Stimulated activated CD8-positive, alpha-beta memory T cell treated with anti-CD3 and anti-CD28 coated beads, Interleukin-2, amount 100 ng/mL, for 1 hour (primary cell): ENCODE measurements around the gene IGFBP2.

Experiments
- DNase-seq, 2 donors: peaks; one replicate each; pipeline ENCODE4 v3.0.0-alpha.2; 2020; ENCODE audit warnings: low read depth in 2 of 2

The IGFBP2 gene

DNA sequence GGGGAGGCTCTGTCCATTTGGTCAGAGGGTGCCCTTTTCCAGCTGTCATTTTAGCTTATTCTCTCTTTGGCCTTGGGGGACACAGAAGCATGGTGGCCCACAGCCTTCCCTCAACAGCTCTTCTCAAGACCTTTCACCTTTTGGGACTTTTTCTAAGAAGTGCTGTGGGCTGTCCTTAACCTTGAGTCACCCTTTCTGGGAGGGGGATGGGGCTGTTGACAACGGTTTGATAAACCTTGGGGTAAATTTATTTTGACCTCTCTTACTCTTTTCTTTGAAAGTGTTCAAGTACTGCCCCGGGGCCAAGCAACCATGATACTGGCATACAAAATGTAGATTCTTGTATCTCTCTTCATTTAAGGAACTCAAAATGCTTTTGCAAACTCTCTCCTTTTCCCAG, 48.5 kb downstream of the IGFBP2 start:
- no peak for DNase-seq

DNA sequence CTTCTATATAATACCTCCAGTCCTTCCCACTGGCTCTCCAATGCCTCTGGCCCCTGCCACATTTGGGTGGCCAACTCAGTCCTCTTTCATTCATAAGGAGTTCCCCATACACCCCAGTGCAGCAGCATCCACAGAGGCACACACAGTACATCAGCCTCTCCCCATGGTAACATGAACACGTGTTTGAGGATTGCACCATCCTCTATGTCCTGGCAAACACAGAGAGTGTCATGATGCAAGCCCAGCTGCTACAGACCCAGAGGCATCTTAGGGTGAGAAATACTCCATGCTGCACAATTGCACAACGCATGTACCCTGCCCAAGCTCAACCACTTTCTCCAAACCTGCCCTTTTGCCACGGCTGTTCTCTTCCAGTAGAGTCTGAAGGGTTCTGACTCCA, 50.6 kb downstream of the IGFBP2 start:
- DNase-seq: no peak

DNA sequence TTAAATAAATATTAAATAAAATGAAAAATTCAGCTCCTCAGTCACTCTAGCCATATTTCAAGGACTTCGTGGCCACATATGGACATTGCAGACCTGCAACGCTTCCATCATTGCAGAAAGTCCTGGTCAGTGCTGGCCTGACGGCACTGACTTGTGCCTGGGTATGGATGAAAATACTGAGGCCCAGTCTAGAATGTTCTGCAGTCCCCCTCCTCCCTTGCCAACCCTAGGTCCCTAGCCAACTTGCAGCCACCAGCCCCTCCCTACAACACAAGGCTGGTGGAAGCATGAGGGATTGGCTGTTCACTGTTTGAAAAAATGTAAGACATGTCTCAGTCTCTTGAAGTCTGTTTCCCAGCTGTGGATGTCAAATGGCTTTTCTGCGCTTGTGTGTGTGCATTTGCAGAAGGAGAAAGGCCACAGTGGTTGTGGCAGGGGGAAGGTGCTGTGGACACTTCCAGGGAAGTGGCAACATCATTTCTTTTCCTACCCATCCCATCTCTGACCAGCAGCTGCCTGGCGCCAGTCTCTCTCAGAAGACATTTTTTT, 52.2 kb downstream of the IGFBP2 start:
- DNase-seq: no peak

DNA sequence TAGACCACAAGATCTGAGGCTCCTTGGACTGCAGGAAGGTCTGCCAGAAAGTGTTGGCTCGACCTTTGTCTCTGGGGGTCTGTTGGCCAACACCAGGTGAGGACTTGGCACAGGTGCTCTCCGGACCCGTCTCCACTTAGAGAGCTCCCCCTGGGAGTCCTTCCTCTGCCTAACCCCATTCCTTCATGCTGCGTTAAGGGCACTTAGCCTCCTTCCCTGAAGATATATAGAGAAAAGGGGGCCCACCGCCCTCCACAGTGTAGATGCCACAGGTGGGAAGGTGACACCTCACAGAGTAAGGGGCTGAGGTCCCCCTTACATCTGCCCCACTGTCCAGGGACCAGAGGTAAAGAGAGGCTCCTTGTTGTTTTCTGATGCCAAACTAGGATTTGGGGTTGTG, 53.9 kb downstream of the IGFBP2 start:
- DNase-seq: no peak

DNA sequence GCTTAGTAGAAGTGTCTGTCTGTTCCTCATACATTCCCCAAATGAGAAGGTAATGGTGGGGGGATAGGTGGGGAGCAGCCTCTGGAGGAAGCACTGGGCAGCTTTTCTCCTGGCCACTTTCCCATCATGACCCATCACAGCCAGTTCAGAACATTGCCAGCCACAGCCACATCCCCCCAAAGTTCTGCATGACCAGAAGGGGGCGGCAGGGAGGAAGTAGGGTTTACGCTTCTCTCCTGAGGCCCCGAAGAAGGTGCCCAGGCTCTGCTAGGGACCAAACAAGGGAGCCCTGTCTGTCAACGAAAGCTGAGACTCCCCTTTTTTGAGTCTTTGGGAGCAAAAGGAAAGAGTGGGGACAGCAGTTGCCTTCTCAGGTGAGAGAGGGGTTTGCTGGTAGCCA, 54.4 kb downstream of the IGFBP2 start:
- DNase-seq: no peak

DNA sequence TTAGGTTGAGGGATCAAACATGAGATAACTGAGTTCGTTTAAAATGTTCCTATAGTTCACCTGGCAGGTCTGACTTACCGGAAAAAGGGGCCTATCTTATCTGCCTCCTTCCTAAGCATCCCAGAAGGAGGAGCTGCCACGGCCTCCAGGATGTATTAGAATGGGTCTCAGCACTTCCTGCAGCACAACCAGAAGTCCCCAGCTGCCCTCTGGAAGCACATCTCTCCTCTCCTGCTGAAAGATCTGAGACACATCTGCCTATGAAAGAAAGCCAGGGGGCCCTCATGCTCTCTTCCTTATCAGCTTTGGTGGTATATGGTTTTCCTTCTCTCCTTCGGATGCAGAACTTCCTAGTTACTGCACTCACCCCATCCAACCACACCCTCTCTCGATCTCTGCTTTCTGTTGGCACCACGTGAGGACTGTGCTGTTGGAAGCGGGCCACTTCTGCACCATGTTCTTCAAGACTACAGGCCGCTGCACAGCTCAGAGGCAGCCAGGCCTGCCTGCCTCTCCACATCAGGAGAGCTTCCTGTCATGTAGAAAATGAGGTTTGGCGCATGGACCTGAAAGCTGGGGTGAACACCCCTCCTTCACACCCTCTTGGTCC, 55.6 kb downstream of the IGFBP2 start:
- no peak for DNase-seq

DNA sequence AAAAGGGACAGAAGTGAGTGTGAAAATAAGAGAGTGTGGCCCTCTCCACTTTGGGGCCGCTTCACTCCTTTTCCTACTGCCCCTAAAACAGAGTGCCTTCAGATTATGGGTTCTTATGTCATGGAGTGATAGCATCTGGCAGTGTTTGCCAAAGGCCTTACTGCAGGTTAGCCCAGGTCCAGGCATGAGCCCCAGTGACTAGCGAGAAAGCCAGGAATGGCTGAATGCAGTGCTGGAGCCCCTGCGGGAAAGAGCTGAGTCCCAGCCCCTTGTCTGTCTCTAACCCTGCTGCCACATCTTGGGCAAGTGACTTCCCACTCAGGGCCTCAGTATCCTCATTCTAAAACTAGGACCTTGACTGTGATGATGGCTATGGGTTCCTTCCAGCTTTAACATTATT, 56.2 kb downstream of the IGFBP2 start:
- no peak for DNase-seq

DNA sequence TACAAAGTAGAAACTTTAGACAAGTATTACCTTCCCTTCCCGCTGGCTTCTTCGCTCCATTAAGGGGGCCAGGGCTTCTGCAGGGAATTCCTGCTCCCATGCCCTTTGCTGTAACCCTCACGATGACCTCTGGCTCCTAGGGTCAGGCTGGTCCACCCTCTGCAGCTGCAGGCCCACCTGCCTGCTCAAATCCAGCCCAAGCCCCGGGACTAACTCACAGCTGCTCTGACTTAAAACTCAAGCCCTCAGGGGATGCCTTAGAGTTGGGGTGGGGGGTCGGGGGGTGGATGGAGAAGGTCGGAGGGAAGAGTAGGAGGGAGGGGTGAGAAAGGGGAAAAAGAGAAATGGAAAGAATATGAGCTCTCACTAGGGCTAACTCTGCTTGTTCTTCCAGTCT, 57.2 kb downstream of the IGFBP2 start:
- DNase-seq: no peak

DNA sequence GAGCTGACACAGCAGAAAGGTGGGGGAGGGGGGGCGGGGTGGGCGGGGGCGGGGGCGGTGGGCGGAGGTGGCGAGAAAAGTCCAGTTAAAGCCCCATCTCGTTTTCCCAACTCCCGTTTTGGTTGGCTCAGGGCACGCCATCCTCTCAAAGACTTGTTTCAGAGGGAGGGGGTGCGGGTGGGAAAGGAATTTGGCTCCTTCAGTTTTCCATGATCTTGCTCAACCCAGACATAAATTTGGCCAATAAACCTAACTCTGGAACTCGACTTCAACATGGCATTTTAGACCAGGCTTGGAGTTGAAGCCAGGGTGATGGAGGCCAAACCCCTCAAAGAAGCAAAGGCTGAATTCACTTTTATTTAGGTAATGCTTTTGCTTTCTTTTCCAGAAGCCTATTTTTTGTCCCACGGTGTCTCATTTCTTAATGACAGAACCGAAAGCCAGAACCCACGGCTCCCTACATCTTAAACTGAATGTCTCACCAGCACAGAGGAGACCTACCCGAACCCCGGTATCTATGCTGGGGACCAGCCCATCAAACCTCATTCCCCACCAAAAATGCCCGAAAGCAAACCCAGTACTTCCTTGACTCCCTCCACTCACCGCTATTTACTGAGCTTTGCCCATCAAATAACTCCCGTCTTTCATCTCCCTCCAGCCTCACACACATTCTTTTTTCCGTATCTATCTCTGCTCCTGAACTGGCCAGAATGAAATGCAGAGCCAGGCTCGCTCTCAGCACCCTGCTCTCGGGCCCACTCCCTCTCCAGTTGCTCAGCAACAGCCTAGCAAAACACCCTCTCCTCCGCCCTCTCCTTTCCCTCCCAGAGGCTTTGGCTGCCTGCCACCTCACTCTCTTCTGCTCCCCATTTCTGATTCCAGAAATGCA, 57.9 kb downstream of the IGFBP2 start:
- DNase-seq: no peak

DNA sequence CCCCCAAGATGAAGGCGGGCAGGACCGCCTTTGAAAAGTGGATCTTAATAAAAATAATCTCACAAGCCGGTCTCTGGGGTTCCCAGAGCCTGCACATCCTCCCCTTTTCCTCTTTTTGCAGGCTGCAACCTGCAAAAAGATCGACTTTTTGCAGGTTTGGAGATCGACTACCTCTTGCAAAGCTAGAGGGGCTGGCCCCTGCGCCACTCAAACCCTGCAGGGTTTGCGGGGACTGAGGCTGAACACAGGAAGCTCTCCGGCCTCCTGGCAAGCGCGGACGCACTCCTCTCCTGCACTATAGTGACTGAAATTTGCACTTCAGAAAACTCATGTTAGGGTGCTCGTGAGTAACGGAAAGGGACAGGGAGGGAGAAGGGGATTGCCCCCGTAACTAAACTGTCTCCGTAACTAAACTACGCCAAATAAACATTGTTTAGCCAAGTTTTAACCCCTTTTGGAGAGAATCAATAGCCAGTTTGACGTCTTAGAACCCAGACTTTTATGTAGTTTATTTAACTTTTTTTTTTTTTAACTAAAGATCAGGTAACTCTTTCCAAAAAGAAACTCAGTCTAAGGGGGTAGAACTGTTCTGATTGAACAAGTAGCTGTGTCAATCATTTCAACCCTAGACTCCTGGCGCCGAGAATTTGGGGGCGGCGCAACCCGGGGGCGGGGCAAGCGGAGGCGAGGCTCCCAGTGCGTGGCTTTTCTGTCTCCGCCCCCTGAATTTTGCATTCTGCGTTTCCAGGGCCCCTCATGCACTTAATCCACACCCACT, 59.6 kb downstream of the IGFBP2 start:
- peak; percentile 29 to 31 for DNase-seq

DNA sequence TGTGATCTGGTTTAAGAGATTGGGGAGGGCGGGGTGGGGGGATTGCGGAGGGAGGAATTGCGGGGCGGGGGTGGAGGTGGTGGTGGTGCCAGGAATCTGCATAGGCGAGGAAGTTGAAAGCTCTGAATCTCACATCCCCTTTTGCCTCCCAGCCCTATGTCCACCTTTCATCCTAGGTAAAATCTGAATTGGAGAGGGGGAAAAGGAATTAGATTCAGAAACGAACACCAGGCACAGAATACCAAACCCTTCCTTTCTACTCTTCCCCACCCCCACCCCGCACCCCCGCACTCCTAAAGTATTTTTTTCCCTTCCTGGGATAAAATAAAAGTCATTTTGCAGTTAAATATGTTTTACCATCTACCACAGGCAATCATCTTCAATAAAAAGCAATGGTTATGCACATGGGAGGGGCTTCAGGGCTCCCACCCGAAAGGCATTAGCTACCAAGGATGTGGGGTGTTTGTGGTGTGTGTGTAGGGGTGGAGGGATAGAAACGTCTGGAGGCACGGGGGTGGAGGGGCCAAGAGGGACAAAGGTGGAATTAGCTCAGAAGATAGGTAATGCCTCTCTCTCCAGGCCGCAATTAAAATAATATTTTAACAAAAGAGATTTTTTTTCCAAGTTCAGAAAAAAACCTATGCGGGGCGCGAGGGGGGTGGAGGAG, 60.3 kb downstream of the IGFBP2 start:
- DNase-seq: no peak

DNA sequence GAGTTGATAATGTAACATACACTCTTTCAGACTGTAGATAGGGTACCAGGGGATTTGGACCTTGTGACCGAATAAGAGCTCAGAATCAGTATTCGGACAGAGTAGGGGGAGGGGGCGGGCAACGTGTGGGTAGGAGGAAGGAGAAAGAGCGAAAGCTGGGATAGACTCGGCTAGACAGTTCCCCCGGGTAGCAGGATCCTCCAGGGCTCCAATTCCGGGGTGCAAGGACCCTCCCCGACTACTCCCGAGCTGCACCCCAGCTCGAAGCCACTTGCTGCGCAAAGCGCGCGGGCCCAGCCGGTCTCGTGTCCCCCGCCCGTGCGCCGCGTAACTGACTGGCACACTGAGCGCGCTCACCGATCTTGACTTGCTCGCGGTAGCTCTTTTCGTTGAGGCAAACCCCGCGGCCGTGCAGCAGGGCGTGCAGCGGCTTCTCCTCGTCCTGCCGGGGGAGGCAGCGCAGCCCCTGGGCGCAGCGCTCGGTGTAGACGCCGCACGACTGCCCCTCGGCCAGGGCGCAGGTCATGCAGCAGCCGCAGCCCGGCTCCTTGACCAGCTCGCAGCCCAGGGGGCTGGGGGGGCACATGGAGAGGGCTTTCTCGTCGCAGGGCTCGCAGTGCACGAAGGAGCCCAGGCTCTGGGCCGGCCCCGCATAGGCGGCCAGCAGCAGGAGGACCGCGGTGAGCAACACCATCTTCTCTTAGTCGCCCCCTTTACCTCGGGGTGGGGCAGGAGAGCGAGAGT, 61.0 kb downstream of the IGFBP2 start:
- no peak for DNase-seq

DNA sequence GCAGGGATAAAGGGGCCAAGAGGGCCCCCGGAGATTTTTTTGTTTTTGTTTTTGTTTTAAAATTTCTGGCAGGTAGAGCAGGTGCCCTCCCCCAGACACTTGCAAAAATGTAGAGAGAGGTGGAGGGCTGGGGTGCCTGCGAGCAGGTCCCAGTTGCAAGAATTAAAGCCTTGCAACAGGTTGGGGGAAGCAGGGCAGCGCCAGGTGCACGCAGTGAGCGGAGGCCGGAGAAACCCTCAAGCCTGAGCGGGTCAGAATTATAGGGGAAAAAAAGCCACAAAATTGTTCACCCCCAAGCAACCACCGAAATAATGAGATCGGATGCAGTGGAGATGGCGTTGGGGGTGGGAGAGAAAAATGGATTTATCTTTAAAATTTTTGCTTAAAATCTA, 61.6 kb downstream of the IGFBP2 start:
- no peak for DNase-seq

DNA sequence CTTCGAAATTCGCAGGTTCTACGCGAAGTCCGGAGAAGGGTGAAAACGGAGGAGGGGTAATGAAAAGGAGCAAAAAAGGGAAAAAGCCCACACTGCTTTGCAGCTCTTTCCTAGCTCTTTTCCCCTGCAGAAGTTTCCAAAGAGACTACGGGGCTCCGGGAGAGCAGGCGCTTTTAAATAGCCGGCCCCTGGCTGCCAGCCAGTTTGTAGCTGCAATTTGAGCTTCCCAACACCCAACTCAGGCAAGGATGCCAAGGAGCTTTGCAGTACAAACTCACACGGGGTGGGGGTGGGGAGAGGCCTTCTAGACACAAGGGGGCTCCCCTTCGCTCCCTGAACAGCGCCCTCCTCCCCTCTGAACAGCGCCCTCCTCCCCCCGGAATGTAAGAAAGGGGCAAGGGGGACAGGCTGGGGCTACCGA, 62.2 kb downstream of the IGFBP2 start, which contains the start of gene IGFBP5:
Gene IGFBP5, minus strand, starts transcription at position 149 of the 421 bp plus-strand sequence. CDS start 774 bp downstream, outside the sequence.
- no peak for DNase-seq

DNA sequence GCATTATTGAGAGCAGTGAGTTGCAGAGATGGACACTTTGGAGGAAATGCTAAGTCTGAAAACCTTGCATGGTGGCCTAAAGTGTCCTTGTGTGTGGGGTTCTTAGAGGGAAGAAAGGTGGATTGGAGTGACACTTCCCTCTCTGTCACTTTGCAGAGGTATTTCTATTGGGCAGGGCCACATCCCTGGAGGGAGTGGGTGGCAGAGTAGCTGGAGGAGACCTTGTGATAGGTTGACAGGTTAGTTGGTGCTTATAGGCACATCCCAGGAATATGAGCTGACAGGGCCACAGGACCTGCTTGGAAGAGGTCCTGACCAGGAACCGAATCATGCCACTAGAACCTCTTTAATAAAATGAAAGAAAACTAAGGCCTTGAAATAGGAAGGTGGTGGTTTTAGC, 63.1 kb downstream of the IGFBP2 start:
- DNase-seq: no peak

DNA sequence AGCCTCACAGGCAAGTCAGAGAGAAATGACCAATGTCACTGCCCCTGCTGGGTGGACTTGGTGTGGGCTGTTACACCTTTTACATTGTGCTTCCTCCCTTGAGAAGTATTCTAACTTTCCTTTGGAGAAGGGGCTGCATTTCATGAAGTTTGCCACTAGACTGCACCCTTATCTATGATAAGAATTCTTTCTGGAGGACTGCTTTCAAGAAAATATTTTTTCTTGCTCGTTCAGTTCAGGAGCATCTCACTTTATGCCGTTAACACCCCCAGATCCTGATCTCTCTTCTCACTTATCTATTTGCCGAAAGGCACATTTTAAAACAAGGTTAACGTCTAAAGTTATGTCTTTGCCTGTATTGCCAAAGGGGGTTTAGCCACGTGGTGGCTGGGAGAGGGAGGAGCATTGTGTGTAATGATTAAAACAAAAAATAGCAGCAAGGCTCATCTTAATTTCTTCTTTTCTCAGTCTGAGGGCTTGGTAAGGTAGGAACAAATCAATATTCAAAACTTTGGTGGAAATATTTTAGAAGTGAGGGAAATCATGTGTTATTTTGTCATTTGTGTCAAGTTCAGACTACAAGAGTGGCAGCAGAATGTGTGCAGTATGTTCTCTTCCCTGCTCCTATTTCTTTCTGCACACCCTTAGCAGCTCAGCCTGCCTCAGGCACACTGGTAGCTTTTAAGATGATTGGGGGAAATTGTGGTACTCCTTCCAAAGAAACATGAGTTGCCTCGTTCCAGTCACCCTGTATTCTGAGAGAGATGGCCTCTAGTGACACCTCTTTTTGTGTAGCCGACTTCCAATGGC, 63.7 kb downstream of the IGFBP2 start:
- DNase-seq: no peak

DNA sequence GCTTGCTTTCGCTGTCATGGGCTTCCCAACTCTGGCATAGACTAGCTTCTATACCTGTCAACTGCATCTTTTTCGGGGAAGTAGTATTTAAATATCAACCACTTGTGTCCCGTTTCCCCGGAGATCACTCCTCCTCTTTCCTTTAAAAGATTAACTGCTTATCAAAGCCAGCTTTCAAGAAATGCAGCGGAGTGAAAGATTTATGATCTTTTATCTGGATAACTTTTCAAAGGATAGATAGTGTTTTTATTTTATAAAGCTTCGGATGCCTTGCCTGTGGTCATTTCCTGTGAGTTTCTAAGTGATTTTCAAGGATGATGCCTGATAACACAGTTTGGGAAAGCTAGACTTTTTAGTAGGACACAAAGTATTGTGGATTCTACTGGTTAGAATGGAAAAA, 65.1 kb downstream of the IGFBP2 start:
- no peak for DNase-seq

DNA sequence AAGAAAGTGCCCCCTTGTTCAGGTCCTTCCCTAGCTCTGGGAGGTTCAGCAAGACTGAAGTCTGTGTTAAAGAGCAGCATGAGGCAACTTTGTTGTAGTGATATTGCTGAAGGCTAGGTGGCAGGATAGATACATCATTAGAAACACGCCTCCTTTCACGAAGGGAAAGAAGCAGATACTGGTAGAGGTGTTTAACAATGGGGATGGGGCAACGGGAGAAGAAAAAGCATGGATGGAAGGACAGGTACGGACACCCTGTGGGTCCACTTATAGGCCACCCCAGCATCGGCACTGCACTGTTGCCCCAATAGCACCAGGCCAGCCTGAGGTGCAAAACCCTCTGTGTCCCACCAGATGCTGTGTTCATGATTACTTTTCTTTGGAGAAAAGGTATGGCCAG, 65.7 kb downstream of the IGFBP2 start:
- no peak for DNase-seq

DNA sequence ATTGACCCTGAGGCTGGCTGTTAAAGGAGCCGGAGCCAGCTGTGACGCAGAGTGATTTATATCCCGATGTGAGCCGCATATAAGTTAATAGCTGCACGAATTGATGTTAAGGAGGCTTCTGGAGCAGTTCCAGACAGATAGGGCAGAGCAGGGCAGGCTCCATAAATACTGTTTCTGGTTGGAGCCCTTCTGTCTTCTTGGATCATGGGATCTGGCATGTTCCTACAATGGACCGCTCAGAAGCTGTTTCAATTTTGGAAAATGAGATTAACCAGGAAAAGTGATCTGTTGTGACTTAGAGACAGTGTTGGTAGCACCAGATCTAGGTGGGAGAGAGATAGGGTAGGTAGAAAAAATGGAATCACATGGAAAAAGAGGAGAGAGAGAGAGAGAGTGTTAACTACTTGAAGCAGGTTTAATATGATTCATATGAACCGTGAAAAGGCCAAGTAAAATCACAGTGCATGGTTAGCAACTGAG, 66.9 kb downstream of the IGFBP2 start:
- DNase-seq: no peak

DNA sequence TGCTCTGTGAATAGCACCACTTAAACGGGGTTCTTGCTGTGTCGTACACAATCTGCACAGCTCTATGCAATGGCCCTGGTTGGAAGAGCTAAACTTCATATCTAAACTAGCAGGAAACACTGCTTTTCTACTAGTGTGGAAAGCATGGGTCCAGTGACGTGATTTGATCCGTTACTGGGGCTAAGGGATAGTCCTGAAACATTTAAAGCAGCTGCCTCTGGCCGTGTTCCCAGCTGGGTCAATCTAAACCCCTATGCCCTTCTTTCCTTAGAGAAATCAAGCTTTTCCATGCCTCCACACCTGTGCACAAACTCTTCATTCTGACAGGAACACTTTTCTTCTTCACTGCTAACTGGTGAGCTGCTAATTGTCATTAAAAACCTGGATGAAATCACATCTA, 67.6 kb downstream of the IGFBP2 start:
- no peak for DNase-seq
